Keratinocyte (primary cell): ENCODE data around the gene L3MBTL3. TPM values are rescaled to one million over a fixed set of nuclear protein-coding genes. Genes with fewer than 3 reads are reported as not detected.

Experiments
- DNase-seq: peaks from one replicate; pipeline ENCODE4 v3.0.0-alpha.2; 2011; ENCODE audit warnings: low read depth, missing footprints, low spot score
- FAIRE-seq: peaks from 2 replicates; lab custom pipeline; 2011; peaks lifted over from hg19 to GRCh38; lab: Jason Lieb, UNC
- H2AFZ ChIP-seq: 2 replicates; pipeline ENCODE4 v1.6.0; 2012; ENCODE audit warnings: low read length, control low read depth, inconsistent platforms; ENCODE audit not compliant: control insufficient read depth
- H3K27ac ChIP-seq: 2 replicates; pipeline ENCODE4 v1.5.1; 2011; ENCODE audit warnings: low read length; ENCODE audit not compliant: control insufficient read depth, insufficient read depth
- H3K27me3 ChIP-seq: 3 replicates; pipeline ENCODE4 v1.6.0; 2011; ENCODE audit warnings: low read length; ENCODE audit not compliant: control insufficient read depth, insufficient read depth; ENCODE audit errors: extremely low read depth
- H3K36me3 ChIP-seq, 2 experiments: 2 replicates in 1 of 2; 3 replicates in 1 of 2; pipeline ENCODE4 v1.5.1; 2011; ENCODE audit warnings: low read length in 2 of 2, mild to moderate bottlenecking in 1 of 2; ENCODE audit not compliant: control insufficient read depth in 2 of 2, insufficient read depth in 2 of 2; ENCODE audit errors: extremely low read depth in 1 of 2
- H3K4me1 ChIP-seq: 3 replicates; pipeline ENCODE4 v1.5.1; 2011; ENCODE audit warnings: low read length; ENCODE audit not compliant: control insufficient read depth, insufficient read depth; ENCODE audit errors: extremely low read depth
- H3K4me2 ChIP-seq: 3 replicates; pipeline ENCODE4 v1.6.0; 2011; ENCODE audit warnings: low read depth, low read length; ENCODE audit not compliant: control insufficient read depth, insufficient read depth; ENCODE audit errors: extremely low read depth
- H3K4me3 ChIP-seq, 3 experiments: fragments of 200-600 bp in 1 of 3; sonication (generic) in 1 of 3; 2 replicates in 2 of 3; 3 replicates in 1 of 3; pipeline ENCODE4 v1.5.1; 2011 to 2016; ENCODE audit warnings: low read length in 3 of 3, mild to moderate bottlenecking in 3 of 3, control low read depth in 2 of 3, inconsistent platforms in 1 of 3, low read depth in 1 of 3, mixed read lengths in 1 of 3, mixed run types in 1 of 3, moderate library complexity in 1 of 3; ENCODE audit not compliant: control insufficient read depth in 2 of 3, insufficient read depth in 2 of 3; ENCODE audit errors: extremely low read depth in 1 of 3
- H3K79me2 ChIP-seq: 2 replicates; pipeline ENCODE4 v1.6.0; 2012; ENCODE audit warnings: low read length; ENCODE audit not compliant: control insufficient read depth, insufficient read depth
- H3K9ac ChIP-seq: 3 replicates; pipeline ENCODE4 v1.6.0; 2011; ENCODE audit warnings: low read length; ENCODE audit not compliant: control insufficient read depth, insufficient read depth; ENCODE audit errors: extremely low read depth
- H3K9me1 ChIP-seq: 3 replicates; pipeline ENCODE4 v1.6.0; 2011; ENCODE audit warnings: low read length; ENCODE audit not compliant: control insufficient read depth, insufficient read depth; ENCODE audit errors: extremely low read depth
- H3K9me3 ChIP-seq: 2 replicates; pipeline ENCODE4 v1.5.1; 2012; ENCODE audit warnings: low read depth, low read length; ENCODE audit not compliant: control insufficient read depth
- H4K20me1 ChIP-seq: 3 replicates; pipeline ENCODE4 v1.6.0; 2011; ENCODE audit warnings: low read length; ENCODE audit not compliant: control insufficient read depth, insufficient read depth; ENCODE audit errors: extremely low read depth
- CTCF ChIP-seq, 3 experiments: IDR thresholded peaks in 1 of 3; conservative IDR thresholded peaks in 1 of 3; optimal IDR thresholded peaks in 1 of 3; 2 replicates in 2 of 3; 3 replicates in 1 of 3; pipeline versions ENCODE3 to v1.5.1; 2011; ENCODE audit warnings: low read length in 3 of 3, mild to moderate bottlenecking in 3 of 3, moderate library complexity in 2 of 3, control low read depth in 1 of 3, inconsistent platforms in 1 of 3; ENCODE audit not compliant: insufficient read depth in 2 of 3; ENCODE audit errors: extremely low read depth in 1 of 3
- EZH2 ChIP-seq: IDR thresholded peaks from one replicate; pipeline ENCODE4 v1.6.1; 2012; ENCODE audit warnings: inconsistent platforms, mild to moderate bottlenecking, low read length, moderate library complexity
- dilution Hi-C: fragments of 300-500 bp; cut with MboI; formaldehyde crosslinking; loops from one replicate; pipeline ENCODE4 v1.7.0; 2020; ENCODE audit warnings: low sequenced_read_pairs; ENCODE audit not compliant: extremely low pct_ligation_motif_present
- polyA plus RNA-seq, 5 experiments: library from polyadenylated mRNA; depleted of rRNA in 3 of 5; stranded (reverse) in 3 of 5; stranded (forward) in 1 of 5; unstranded in 1 of 5; fragments of >200 nt; gene quantifications; 1 replicate in 1 of 5; 2 replicates in 3 of 5; 3 replicates in 1 of 5; pipeline versions ENCODE4 v1.2.1 to v1.2.3, GENCODE V29; 2011 to 2012; ENCODE audit warnings: missing spikeins in 2 of 5, low read depth in 1 of 5, low replicate concordance in 1 of 5

L3MBTL3 gene
- polyA plus RNA-seq, 1 donor (not counting 4 experiments of a cell fraction or from before 2014, with no cell fraction given), result 16.6 TPM

- Histone ChIP-seq H3K4me1 (no peaks in the 10 kb centered on the region), H3K9me1 (no peaks in the 10 kb centered on the region), H4K20me1 (no peaks in the 10 kb centered on the region), H3K27me3 (no peaks in the 10 kb centered on the region), H3K79me2 (no peaks in the 10 kb centered on the region), H3K4me2 (no peak overlapping the region), H3K9ac (no peak overlapping the region), H3K36me3 (no peaks in the 10 kb centered on the region), H2AFZ (no peak overlapping the region), H3K9me3 (no peaks in the 10 kb centered on the region), H3K27ac (no peak overlapping the region), H3K4me3 (no peak overlapping the region)
- no peak for FAIRE-seq
- dilution Hi-C loops, result no loop called here
- TF ChIP-seq EZH2 (no peak), CTCF (optimal IDR thresholded peaks at IDR 0.05 in 1 of 3, IDR thresholded peaks at IDR 0.05 in 1 of 3, conservative IDR thresholded peaks at IDR 0.05 in 1 of 3; ENCODE audit: extremely low read depth in 1 of 3, insufficient read depth in 2 of 3, low read length in 3 of 3) (no peak)
- DNase-seq, result no peak
Observed at GRCh38 chr6:130152908-130153510, 134.6 kb downstream of the L3MBTL3 start.

GRCh38 chr6:130156908-130157307 lies 138.5 kb downstream of the L3MBTL3 start:
- no peaks in the 10 kb centered on the region for H3K9me1 ChIP-seq
- dilution Hi-C loops, result no loop called here
- H3K36me3 ChIP-seq, result no peaks in the 10 kb centered on the region
- no peak overlapping the region for H3K4me2 ChIP-seq
- no peak overlapping the region for H2AFZ ChIP-seq
- TF ChIP-seq EZH2, result no peak
- TF ChIP-seq CTCF (optimal IDR thresholded peaks at IDR 0.05 in 1 of 3, IDR thresholded peaks at IDR 0.05 in 1 of 3, conservative IDR thresholded peaks at IDR 0.05 in 1 of 3; ENCODE audit: extremely low read depth in 1 of 3, insufficient read depth in 2 of 3, low read length in 3 of 3), result no peak
- H3K9me3 ChIP-seq, result no peaks in the 10 kb centered on the region
- no peaks in the 10 kb centered on the region for H4K20me1 ChIP-seq
- FAIRE-seq (no peak), DNase-seq (no peak)
- H3K27me3 ChIP-seq, result no peaks in the 10 kb centered on the region
- H3K4me1 ChIP-seq, result no peaks in the 10 kb centered on the region
- no peak overlapping the region for H3K9ac ChIP-seq
- no peak overlapping the region for H3K27ac ChIP-seq
- H3K4me3 ChIP-seq, result no peak overlapping the region
- H3K79me2 ChIP-seq, result no peaks in the 10 kb centered on the region
